Panc1 (cell line): ENCODE measurements around the gene NTM. TPM values are rescaled to one million over a fixed set of nuclear protein-coding genes. Genes with fewer than 3 reads are reported as not detected.

Experiments used
- ATAC-seq: fragments of 200-7000 bp; cut with Tn5 transposase; 2 replicates; pipeline ENCODE4 v1.9.1; 2020; ENCODE audit warnings: mild to moderate bottlenecking, moderate library complexity
- BruUV-seq: library from RNA; stranded (reverse); fragments of 400-500 nt; replicated peaks from 2 replicates; lab custom pipeline; 2021; lab: Mats Ljungman, UMichigan
- CTCF ChIA-PET: fragments of 300-600 bp; sonication (Branson Sonifier 250); formaldehyde crosslinking; loops from one replicate; lab custom pipeline; 2022; ENCODE audit warnings: antibody characterized with exemption; lab: Charles Lee
- POLR2A ChIA-PET: fragments of 300-600 bp; sonication (Branson Sonifier 250); formaldehyde crosslinking; loops from one replicate; lab custom pipeline; 2022; ENCODE audit warnings: antibody characterized with exemption; lab: Charles Lee
- DNase-seq: peaks from one replicate; pipeline ENCODE4 v3.0.0-alpha.2; 2010; ENCODE audit warnings: low read depth, low spot score
- H3K27ac ChIP-seq: 2 replicates; pipeline ENCODE4 v1.5.1; 2011; ENCODE audit warnings: mild to moderate bottlenecking, low read length, inconsistent platforms
- H3K27me3 ChIP-seq: fragments of 200-500 bp; sonication (Bioruptor generic); 2 replicates; pipeline ENCODE4 v1.6.0; 2014; ENCODE audit warnings: low read length, inconsistent platforms; ENCODE audit not compliant: control insufficient read depth, insufficient read depth
- H3K36me3 ChIP-seq: fragments of 200-500 bp; sonication (Bioruptor generic); 2 replicates; pipeline ENCODE4 v1.5.1; 2014; ENCODE audit warnings: inconsistent platforms, mild to moderate bottlenecking, low read length, moderate library complexity; ENCODE audit not compliant: control insufficient read depth, insufficient read depth
- H3K4me1 ChIP-seq: 2 replicates; pipeline ENCODE4 v1.5.1; 2011; ENCODE audit warnings: inconsistent platforms, mild to moderate bottlenecking, low read length, moderate library complexity; ENCODE audit not compliant: control insufficient read depth, insufficient read depth
- H3K4me3 ChIP-seq, 2 experiments: 2 replicates each; pipeline ENCODE4 v1.5.1; 2011 to 2012; ENCODE audit warnings: low read depth in 2 of 2, low read length in 2 of 2, mild to moderate bottlenecking in 2 of 2, inconsistent platforms in 1 of 2, moderate library complexity in 1 of 2
- H3K9me3 ChIP-seq: fragments of 200-500 bp; sonication (Bioruptor generic); 2 replicates; pipeline ENCODE4 v1.5.1; 2014; ENCODE audit warnings: low read depth, mild to moderate bottlenecking, inconsistent platforms, low read length, moderate library complexity; ENCODE audit not compliant: control insufficient read depth, insufficient read depth
- POLR2AphosphoS5 ChIP-seq: IDR thresholded peaks from 2 replicates; pipeline ENCODE4 v1.6.1; 2012; ENCODE audit warnings: mild to moderate bottlenecking, low read depth, low read length, moderate library complexity
- SIN3A ChIP-seq: IDR thresholded peaks from 2 replicates; pipeline ENCODE4 v1.6.1; 2012; ENCODE audit warnings: low read depth, mild to moderate bottlenecking, low read length, moderate library complexity, borderline replicate concordance; ENCODE audit not compliant: insufficient read depth
- TCF7L2 ChIP-seq: IDR thresholded peaks from 2 replicates; pipeline ENCODE4 v1.6.1; 2011; ENCODE audit warnings: mild to moderate bottlenecking, low read depth, low read length, inconsistent platforms
- in situ Hi-C: cut with HindIII; loops from 2 replicates; pipeline ENCODE4 v1.10.0; 2016; ENCODE audit warnings: low sequenced_read_pairs, low pct_unique_long_range_greater_than_20kb
- intact Hi-C: fragments of 100-400 bp; cut with micrococcal nuclease; formaldehyde crosslinking; loops from one replicate; pipeline ENCODE4 v1.10.0; 2022; ENCODE audit not compliant: unreplicated experiment
- total RNA-seq: library from RNA; stranded (reverse); gene quantifications from one replicate; pipeline ENCODE4 v1.2.1, GENCODE V29; 2021; ENCODE audit not compliant: unreplicated experiment
- TF ChIP-seq, protein P1 (sequence below), 2 experiments: IDR thresholded peaks; 2 replicates each; pipeline ENCODE4 v1.6.1; 2011 to 2012; ENCODE audit warnings: low read depth in 2 of 2, control low read depth in 1 of 2, low read length in 1 of 2, mild to moderate bottlenecking in 1 of 2, moderate library complexity in 1 of 2; ENCODE audit not compliant: insufficient read depth in 1 of 2
- TF ChIP-seq, protein P2 (sequence below): fragments of 450-650 bp; IDR thresholded peaks from 2 replicates; pipeline ENCODE4 v1.5.1; 2017; ENCODE audit warnings: mild to moderate bottlenecking

The NTM gene
- total RNA-seq, 1 experiment from 2014 or later: 0.10 TPM

DNA sequence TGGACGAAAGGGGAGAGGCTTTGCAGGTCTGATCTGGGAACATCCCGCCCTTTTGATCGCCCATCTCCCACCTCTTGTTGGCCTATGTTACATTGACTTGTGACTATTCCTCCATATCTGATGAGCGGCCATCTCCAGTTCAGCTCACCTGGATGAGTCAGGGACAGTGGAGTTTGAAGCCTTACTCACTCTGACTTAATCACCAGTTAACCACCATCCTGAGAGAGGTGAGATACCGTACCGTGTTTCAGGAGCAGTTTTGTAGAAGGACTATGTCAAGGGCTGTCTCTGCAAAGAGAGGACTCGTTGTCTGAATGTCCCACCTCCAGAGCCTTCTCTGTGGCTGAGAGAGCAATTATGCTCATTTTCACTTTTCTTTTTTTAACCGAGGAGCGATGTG, 771.7 kb downstream of the NTM start:
- intact Hi-C loops: no loop called here
- ChIA-PET POLR2A (no interaction called here), CTCF (no interaction called here)
- no peaks in the 10 kb centered on the region for H3K4me1 ChIP-seq
- no peaks in the 10 kb centered on the region for H3K27me3 ChIP-seq
- no peak overlapping the region for H3K27ac ChIP-seq
- BruUV-seq: no TSS peak
- DNase-seq (no peak), ATAC-seq (no peak)
- no peaks in the 10 kb centered on the region for H3K36me3 ChIP-seq
- in situ Hi-C loops: no loop called here
- TF ChIP-seq SIN3A (no peak), POLR2AphosphoS5 (no peak), TCF7L2 (no peak)
- TF ChIP-seq, protein P1, sequence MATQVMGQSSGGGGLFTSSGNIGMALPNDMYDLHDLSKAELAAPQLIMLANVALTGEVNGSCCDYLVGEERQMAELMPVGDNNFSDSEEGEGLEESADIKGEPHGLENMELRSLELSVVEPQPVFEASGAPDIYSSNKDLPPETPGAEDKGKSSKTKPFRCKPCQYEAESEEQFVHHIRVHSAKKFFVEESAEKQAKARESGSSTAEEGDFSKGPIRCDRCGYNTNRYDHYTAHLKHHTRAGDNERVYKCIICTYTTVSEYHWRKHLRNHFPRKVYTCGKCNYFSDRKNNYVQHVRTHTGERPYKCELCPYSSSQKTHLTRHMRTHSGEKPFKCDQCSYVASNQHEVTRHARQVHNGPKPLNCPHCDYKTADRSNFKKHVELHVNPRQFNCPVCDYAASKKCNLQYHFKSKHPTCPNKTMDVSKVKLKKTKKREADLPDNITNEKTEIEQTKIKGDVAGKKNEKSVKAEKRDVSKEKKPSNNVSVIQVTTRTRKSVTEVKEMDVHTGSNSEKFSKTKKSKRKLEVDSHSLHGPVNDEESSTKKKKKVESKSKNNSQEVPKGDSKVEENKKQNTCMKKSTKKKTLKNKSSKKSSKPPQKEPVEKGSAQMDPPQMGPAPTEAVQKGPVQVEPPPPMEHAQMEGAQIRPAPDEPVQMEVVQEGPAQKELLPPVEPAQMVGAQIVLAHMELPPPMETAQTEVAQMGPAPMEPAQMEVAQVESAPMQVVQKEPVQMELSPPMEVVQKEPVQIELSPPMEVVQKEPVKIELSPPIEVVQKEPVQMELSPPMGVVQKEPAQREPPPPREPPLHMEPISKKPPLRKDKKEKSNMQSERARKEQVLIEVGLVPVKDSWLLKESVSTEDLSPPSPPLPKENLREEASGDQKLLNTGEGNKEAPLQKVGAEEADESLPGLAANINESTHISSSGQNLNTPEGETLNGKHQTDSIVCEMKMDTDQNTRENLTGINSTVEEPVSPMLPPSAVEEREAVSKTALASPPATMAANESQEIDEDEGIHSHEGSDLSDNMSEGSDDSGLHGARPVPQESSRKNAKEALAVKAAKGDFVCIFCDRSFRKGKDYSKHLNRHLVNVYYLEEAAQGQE (IDR thresholded peaks at IDR 0.05; ENCODE audit: insufficient read depth in 1 of 2, low read depth in 2 of 2, low read length in 1 of 2): no peak
- TF ChIP-seq, protein P2, sequence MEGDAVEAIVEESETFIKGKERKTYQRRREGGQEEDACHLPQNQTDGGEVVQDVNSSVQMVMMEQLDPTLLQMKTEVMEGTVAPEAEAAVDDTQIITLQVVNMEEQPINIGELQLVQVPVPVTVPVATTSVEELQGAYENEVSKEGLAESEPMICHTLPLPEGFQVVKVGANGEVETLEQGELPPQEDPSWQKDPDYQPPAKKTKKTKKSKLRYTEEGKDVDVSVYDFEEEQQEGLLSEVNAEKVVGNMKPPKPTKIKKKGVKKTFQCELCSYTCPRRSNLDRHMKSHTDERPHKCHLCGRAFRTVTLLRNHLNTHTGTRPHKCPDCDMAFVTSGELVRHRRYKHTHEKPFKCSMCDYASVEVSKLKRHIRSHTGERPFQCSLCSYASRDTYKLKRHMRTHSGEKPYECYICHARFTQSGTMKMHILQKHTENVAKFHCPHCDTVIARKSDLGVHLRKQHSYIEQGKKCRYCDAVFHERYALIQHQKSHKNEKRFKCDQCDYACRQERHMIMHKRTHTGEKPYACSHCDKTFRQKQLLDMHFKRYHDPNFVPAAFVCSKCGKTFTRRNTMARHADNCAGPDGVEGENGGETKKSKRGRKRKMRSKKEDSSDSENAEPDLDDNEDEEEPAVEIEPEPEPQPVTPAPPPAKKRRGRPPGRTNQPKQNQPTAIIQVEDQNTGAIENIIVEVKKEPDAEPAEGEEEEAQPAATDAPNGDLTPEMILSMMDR: no peak
- no peak overlapping the region for H3K4me3 ChIP-seq
- no peaks in the 10 kb centered on the region for H3K9me3 ChIP-seq

DNA sequence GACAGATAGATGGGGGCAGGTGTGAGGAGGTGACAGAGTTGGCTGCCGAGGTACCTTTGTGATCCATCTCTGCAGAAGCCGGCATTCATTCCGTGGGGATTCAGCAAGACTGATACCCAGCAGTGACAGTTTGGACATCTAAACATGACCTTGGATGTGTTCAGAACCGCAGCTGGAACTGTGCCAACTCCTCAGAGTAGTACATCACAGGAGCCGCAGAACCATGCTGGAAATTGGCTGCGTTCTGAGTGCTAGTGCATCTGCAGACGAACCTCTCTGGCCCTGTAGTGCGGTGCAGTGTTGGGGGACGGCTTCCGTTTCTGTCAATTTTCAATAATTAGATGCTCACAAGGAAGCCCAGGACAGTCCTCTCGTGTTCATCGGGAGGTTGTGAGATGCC, 772.1 kb downstream of the NTM start:
- no peak for ATAC-seq
- in situ Hi-C loops: no loop called here
- no TSS peak for BruUV-seq
- TF ChIP-seq TCF7L2: no peak
- no peak for TF ChIP-seq POLR2AphosphoS5
- TF ChIP-seq, protein P2: no peak
- TF ChIP-seq, protein P1 (IDR thresholded peaks at IDR 0.05; ENCODE audit: insufficient read depth in 1 of 2, low read depth in 2 of 2, low read length in 1 of 2): no peak
- no peak for TF ChIP-seq SIN3A
- no peak overlapping the region for H3K27ac ChIP-seq
- no peaks in the 10 kb centered on the region for H3K4me1 ChIP-seq
- H3K27me3 ChIP-seq: no peaks in the 10 kb centered on the region
- no peaks in the 10 kb centered on the region for H3K36me3 ChIP-seq
- DNase-seq: no peak
- POLR2A ChIA-PET: no interaction called here
- intact Hi-C loops: no loop called here
- CTCF ChIA-PET: no interaction called here
- no peak overlapping the region for H3K4me3 ChIP-seq
- H3K9me3 ChIP-seq: no peaks in the 10 kb centered on the region
